Motor neuron (in vitro differentiated cells): ENCODE data around the gene CEBPB. TPM values are rescaled to one million over a fixed set of nuclear protein-coding genes. Genes with fewer than 3 reads are reported as not detected.

Source experiments
- ATAC-seq, 8 experiments: fragments of 200-7000 bp; cut with Tn5 transposase; replicated peaks in 6 of 8; 2 replicates each; pipeline ENCODE4 v1.8.0; 2021; ENCODE audit warnings: mild to moderate bottlenecking in 8 of 8, moderate library complexity in 8 of 8
- H3K27ac ChIP-seq, 2 donors: fragments of 250-450 bp; sonication (Bioruptor Pico); 2 replicates each; pipeline ENCODE4 v1.9.0; 2021; ENCODE audit warnings: antibody characterized with exemption in 2 of 2, mild to moderate bottlenecking in 2 of 2, moderate library complexity in 1 of 2
- H3K4me1 ChIP-seq, 2 donors: fragments of 250-450 bp; sonication (Bioruptor Pico); replicated peaks in 1 of 2; 2 replicates each; pipeline ENCODE4 v1.6.1; 2021; ENCODE audit warnings: antibody characterized with exemption in 2 of 2, mild to moderate bottlenecking in 2 of 2, moderate library complexity in 1 of 2
- H3K4me3 ChIP-seq, 5 donors: fragments of 250-450 bp; sonication (Bioruptor Pico); 2 replicates each; pipeline ENCODE4 v1.9.0; 2021; ENCODE audit warnings: antibody characterized with exemption in 5 of 5, mild to moderate bottlenecking in 5 of 5, moderate library complexity in 4 of 5
- WGBS, 10 experiments: fragments of 450-650 bp; shearing (Covaris generic); methylation state at CpG; one replicate each; pipeline ENCODE4 v1.0.0; 2022; 5-methylcytosine and 5-hydroxymethylcytosine counted together
- in situ Hi-C, 9 experiments: fragments of 400-800 bp; cut with MboI; loops; one replicate each; pipeline ENCODE4 v1.15.0; 2021; ENCODE audit warnings: low sequenced_read_pairs in 9 of 9, low pct_unique_long_range_greater_than_20kb in 2 of 9; ENCODE audit not compliant: unreplicated experiment in 9 of 9
- total RNA-seq, 8 experiments: library from RNA; unstranded; fragments of 300-600 nt; gene quantifications; 2 replicates each; pipeline versions ENCODE4 v1.2.3 to v1.2.4, GENCODE V29; 2022

CEBPB gene
- total RNA-seq, 8 experiments from 2014 or later = 3.3 to 19.4 (median 8.9) TPM

DNA sequence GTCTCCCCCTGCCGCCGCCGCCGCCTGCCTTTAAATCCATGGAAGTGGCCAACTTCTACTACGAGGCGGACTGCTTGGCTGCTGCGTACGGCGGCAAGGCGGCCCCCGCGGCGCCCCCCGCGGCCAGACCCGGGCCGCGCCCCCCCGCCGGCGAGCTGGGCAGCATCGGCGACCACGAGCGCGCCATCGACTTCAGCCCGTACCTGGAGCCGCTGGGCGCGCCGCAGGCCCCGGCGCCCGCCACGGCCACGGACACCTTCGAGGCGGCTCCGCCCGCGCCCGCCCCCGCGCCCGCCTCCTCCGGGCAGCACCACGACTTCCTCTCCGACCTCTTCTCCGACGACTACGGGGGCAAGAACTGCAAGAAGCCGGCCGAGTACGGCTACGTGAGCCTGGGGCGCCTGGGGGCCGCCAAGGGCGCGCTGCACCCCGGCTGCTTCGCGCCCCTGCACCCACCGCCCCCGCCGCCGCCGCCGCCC is 474 bp downstream of the CEBPB start:
- peak in 5 of 8 experiments; percentile 1 to 16 (median 6) for ATAC-seq
- H3K4me3 ChIP-seq = peak overlapping the region; percentile 66 to 94 (median 77)
- peaks cover 15 to 16% of the 10 kb centered on the region in 2 donors for H3K4me1 ChIP-seq
- WGBS, 10 experiments = no CpG with 5 or more reads among the region's 69 CpGs
- H3K27ac ChIP-seq = peak overlapping the region; percentile 95 to 97
- in situ Hi-C loops = loop anchor here in 3 of 9 experiments (25.0 kb wide), 3 partner anchors 271 to 596 kb away; partner anchors contain the start of gene BCAS4 (in 1 of the 3)

GRCh38 chr20:50191544-50192363 is 1.1 kb downstream of the CEBPB start:
- Histone ChIP-seq H3K4me3 (peak overlapping the region; percentile 66 to 94 (median 77)), H3K4me1 (peaks cover 15 to 16% of the 10 kb centered on the region in 2 donors), H3K27ac (peak overlapping the region; percentile 95 to 97)
- in situ Hi-C loops = loop anchor here in 3 of 9 experiments (25.0 kb wide), 3 partner anchors 271 to 596 kb away; partner anchors contain the start of gene BCAS4 (in 1 of the 3)
- WGBS, 10 experiments = 0 to 4% (median 0%) methylated on average over 1 to 15 of the region's 96 CpGs; no CpG with 5 or more reads in 5 of the 10 experiments
- peak; percentile 1 to 57 (median 9) for ATAC-seq

DNA sequence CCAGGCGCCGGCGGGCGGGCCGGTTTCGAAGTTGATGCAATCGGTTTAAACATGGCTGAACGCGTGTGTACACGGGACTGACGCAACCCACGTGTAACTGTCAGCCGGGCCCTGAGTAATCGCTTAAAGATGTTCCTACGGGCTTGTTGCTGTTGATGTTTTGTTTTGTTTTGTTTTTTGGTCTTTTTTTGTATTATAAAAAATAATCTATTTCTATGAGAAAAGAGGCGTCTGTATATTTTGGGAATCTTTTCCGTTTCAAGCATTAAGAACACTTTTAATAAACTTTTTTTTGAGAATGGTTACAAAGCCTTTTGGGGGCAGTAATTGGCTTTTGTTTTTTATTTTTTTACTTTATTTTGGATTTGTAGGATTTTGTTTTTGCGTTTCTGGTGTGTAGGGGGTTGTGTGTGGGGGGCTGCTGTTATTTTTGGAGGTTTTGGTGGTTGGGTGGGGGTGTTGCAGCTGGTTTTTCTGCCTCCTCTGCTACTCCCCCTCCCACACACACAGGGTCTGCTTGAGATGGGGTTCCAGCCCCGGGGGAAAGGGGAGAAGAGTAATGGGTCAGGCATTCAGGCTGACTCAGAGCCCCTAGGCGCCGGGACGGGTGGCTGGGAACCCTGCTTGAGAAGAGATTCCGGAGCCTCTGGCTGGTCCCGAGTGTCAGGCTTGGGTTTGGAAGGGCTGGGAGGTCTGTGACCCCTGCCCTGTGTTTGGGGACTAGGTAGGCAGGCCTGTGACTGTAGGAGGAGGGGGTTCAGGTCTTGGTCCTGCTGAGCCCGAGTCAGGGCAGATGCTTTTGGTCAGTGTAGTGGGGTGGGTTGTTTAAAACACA is 2.0 kb downstream of the CEBPB start:
- in situ Hi-C loops = loop anchor here in 3 of 9 experiments (25.0 kb wide), 3 partner anchors 270 to 595 kb away; partner anchors contain the start of gene BCAS4 (in 1 of the 3)
- WGBS, 10 experiments = 0 to 12% (median 1%) methylated on average over 2 to 18 of the region's 25 CpGs
- Histone ChIP-seq H3K4me3 (peak overlapping the region; percentile 66 to 94 (median 77)), H3K27ac (peak overlapping the region; percentile 95 to 97), H3K4me1 (peaks cover 15 to 16% of the 10 kb centered on the region in 2 donors)
- peak; percentile 2 to 42 (median 26) for ATAC-seq

- in situ Hi-C loops = loop anchor here in 3 of 9 experiments (25.0 kb wide), 3 partner anchors 269 to 594 kb away; partner anchors contain the start of gene BCAS4 (in 1 of the 3)
- 0 to 80% (median 5%) methylated on average over 2 to 3 of the region's 10 CpGs; no CpG with 5 or more reads in 5 of the 10 experiments for WGBS, 10 experiments
- peak overlapping the region; percentile 95 to 97 for H3K27ac ChIP-seq
- peaks cover 15 to 19% of the 10 kb centered on the region in 2 donors for H3K4me1 ChIP-seq
- peak in 2 of 8 experiments; percentile 0 to 1 for ATAC-seq
- H3K4me3 ChIP-seq = peak overlapping the region; percentile 66 to 94 (median 77)
These were observed 2.7 kb downstream of the CEBPB start for GRCh38 chr20:50193199-50193835.

GRCh38 chr20:50193836-50194421 is 3.3 kb downstream of the CEBPB start:
- ATAC-seq = peak in 1 of 8 experiments; percentile 2
- Histone ChIP-seq H3K4me3 (peak overlapping the region; percentile 66 to 94 (median 77)), H3K27ac (peak overlapping the region; percentile 95 to 97), H3K4me1 (peaks cover 15 to 21% of the 10 kb centered on the region in 2 donors)
- 20 to 80% (median 53%) methylated on average over 1 to 7 of the region's 16 CpGs; no CpG with 5 or more reads in 6 of the 10 experiments for WGBS, 10 experiments
- in situ Hi-C loops = loop anchor here in 3 of 9 experiments (25.0 kb wide), 3 partner anchors 268 to 593 kb away; partner anchors contain the start of gene BCAS4 (in 1 of the 3)

DNA sequence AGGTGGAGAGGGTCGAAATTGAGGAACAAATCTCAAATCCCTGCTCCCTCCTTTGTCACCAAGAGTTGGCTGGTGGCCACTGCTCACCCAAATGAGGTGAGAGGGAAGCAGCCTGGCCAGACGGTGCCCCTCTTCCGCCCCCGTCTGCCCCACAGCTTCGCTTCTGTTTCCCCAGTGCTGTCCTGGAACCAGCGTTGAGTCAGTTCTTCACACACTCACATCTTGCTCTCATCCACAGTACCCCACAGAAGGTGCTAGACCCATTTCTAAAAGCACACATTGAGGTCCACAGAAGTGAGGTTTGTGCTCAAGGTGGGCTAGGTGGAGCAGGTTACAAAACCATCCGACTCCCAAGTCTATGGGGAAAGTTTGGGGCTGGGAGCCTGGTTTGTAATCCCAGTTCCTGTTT is 3.8 kb downstream of the CEBPB start:
- WGBS, 10 experiments = 62 to 80% methylated on average over 4 to 7 of the region's 7 CpGs; no CpG with 5 or more reads in 8 of the 10 experiments
- in situ Hi-C loops = loop anchor here in 3 of 9 experiments (25.0 kb wide), 3 partner anchors 268 to 593 kb away; partner anchors contain the start of gene BCAS4 (in 1 of the 3)
- peaks cover 15 to 21% of the 10 kb centered on the region in 2 donors for H3K4me1 ChIP-seq
- ATAC-seq = no peak
- H3K4me3 ChIP-seq = peak overlapping the region in 3 of 5 donors; percentile 66 to 87 (median 77)
- peak overlapping the region in 1 of 2 donors; percentile 41 for H3K27ac ChIP-seq

GRCh38 chr20:50194831-50195523 is 4.3 kb downstream of the CEBPB start:
- ATAC-seq = peak in 1 of 8 experiments; percentile 0
- no peak overlapping the region for H3K27ac ChIP-seq
- 0 to 100% (median 67%) methylated on average over 1 to 7 of the region's 8 CpGs; no CpG with 5 or more reads in 5 of the 10 experiments for WGBS, 10 experiments
- in situ Hi-C loops = loop anchor here in 3 of 9 experiments (25.0 kb wide), 3 partner anchors 267 to 592 kb away; partner anchors contain the start of gene BCAS4 (in 1 of the 3)
- H3K4me1 ChIP-seq = peaks cover 15 to 21% of the 10 kb centered on the region in 2 donors
- H3K4me3 ChIP-seq = no peak overlapping the region

DNA sequence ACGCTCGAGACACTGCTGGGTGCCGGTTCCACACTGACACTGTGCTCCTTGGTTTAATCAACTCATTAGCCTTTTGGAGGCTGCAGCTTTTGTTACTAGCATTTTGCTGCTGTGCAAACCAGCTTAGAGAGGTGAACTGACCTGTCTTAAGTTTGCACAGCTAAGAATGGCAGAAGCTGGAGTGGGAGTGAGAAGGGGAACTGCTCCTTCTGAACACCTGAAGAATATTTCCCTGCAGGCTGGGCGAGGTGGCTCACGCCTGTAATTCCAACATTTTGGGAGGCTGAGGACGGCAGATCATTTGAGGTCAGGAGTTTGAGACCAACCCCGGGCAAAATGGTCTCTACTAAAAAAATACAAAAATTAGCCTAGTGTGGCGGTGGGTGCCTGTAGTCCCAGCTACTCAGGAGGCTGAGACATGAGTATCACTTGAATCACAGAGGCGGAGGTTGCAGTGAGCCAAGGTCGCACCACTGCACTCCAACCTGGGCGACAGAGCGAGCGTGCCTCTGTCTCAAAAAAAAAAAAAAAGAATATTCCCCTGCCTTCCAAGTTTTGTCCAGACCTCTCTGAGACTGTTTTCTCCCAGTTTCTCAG is 5.0 kb downstream of the CEBPB start:
- H3K27ac ChIP-seq = no peak overlapping the region
- ATAC-seq = no peak

DNA sequence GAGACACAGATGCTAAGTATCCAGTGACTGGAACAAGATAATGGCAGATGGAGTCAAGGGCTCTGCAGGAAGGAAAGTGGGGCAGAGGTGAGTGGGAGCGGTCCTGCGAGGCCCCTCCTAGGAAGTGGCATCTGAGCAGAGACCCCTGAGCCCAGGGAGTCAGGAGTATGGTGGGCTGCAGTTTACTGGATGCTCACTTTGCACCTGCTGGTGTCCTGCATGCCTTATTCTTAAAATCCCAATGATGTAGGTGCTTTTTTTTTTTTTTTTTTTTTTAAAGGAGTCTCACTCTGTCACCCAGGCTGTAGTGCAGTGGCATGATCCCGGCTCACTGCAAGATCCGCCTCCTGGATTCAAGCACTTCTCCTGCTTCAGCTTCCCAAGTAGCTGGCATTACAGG is 5.6 kb downstream of the CEBPB start:
- in situ Hi-C loops = loop anchor here in 3 of 9 experiments (25.0 kb wide), 3 partner anchors 266 to 591 kb away; partner anchors contain the start of gene BCAS4 (in 1 of the 3)
- H3K4me3 ChIP-seq = no peak overlapping the region
- WGBS, 10 experiments = 80 to 100% (median 92%) methylated on average over 1 to 4 of the region's 4 CpGs; no CpG with 5 or more reads in 7 of the 10 experiments
- no peak for ATAC-seq
- H3K4me1 ChIP-seq = peaks cover 19 to 21% of the 10 kb centered on the region in 2 donors
- H3K27ac ChIP-seq = no peak overlapping the region

More for the DNA sequence above, 5.0 kb downstream of the CEBPB start:
- WGBS, 10 experiments = 73 to 100% (median 93%) methylated on average over 1 to 11 of the region's 13 CpGs; no CpG with 5 or more reads in 3 of the 10 experiments
- no peak overlapping the region for H3K4me3 ChIP-seq
- in situ Hi-C loops = loop anchor here in 3 of 9 experiments (25.0 kb wide), 3 partner anchors 267 to 592 kb away; partner anchors contain the start of gene BCAS4 (in 1 of the 3)
- H3K4me1 ChIP-seq = peaks cover 15 to 21% of the 10 kb centered on the region in 2 donors

GRCh38 chr20:50196896-50197295 is 6.3 kb downstream of the CEBPB start:
- no peak overlapping the region for H3K4me3 ChIP-seq
- peaks cover 19 to 21% of the 10 kb centered on the region in 2 donors for H3K4me1 ChIP-seq
- H3K27ac ChIP-seq = no peak overlapping the region
- WGBS, 10 experiments = 60 to 78% methylated on average over 2 to 4 of the region's 6 CpGs; no CpG with 5 or more reads in 8 of the 10 experiments
- in situ Hi-C loops = loop anchor here in 3 of 9 experiments (25.0 kb wide), 3 partner anchors 265 to 590 kb away; partner anchors contain the start of gene BCAS4 (in 1 of the 3)
- no peak for ATAC-seq
